MM.1S (cell line): ENCODE results near the gene SIRPG.

ENCODE experiments used
- DNase-seq: peaks from one replicate; pipeline ENCODE4 v3.0.0-alpha.2; 2015
- H2AFZ ChIP-seq: fragments of 300-600 bp; sonication (generic); 2 replicates; pipeline ENCODE4 v1.6.0; 2016; ENCODE audit warnings: antibody characterized with exemption, low read length
- H3F3A ChIP-seq: fragments of 300-600 bp; sonication (generic); 2 replicates; pipeline ENCODE4 v1.6.1; 2016; ENCODE audit warnings: mild to moderate bottlenecking, antibody characterized with exemption, low read length, moderate library complexity, mixed read lengths; ENCODE audit not compliant: insufficient read depth
- H3K27ac ChIP-seq: fragments of 300-600 bp; sonication (generic); 2 replicates; pipeline ENCODE4 v1.5.1; 2016; ENCODE audit warnings: mild to moderate bottlenecking, low read length
- H3K27me3 ChIP-seq: fragments of 300-600 bp; sonication (generic); replicated peaks from 2 replicates; pipeline ENCODE4 v1.6.0; 2016; ENCODE audit warnings: low read length; ENCODE audit not compliant: insufficient read depth
- H3K36me3 ChIP-seq: fragments of 300-600 bp; sonication (generic); replicated peaks from 2 replicates; pipeline ENCODE4 v1.6.1; 2016; ENCODE audit warnings: mild to moderate bottlenecking, low read length, mixed read lengths; ENCODE audit not compliant: insufficient read depth
- H3K4me1 ChIP-seq: fragments of 300-600 bp; sonication (generic); 2 replicates; pipeline ENCODE4 v1.6.1; 2016; ENCODE audit warnings: low read length, mixed read lengths
- H3K4me2 ChIP-seq: fragments of 300-600 bp; sonication (generic); 2 replicates; pipeline ENCODE4 v1.6.0; 2016; ENCODE audit warnings: low read depth, low read length
- H3K4me3 ChIP-seq: fragments of 300-600 bp; sonication (generic); 2 replicates; pipeline ENCODE4 v1.5.1; 2016; ENCODE audit warnings: low read length, mixed read lengths
- H3K79me2 ChIP-seq: fragments of 300-600 bp; sonication (generic); 2 replicates; pipeline ENCODE4 v1.6.1; 2016; ENCODE audit warnings: mixed run types, low read length, mixed read lengths
- H3K9ac ChIP-seq: fragments of 300-600 bp; sonication (generic); 2 replicates; pipeline ENCODE4 v1.6.1; 2016; ENCODE audit warnings: low read length, mixed read lengths
- H3K9me2 ChIP-seq: fragments of 300-600 bp; sonication (generic); replicated peaks from 2 replicates; pipeline ENCODE4 v1.6.1; 2016; ENCODE audit warnings: mild to moderate bottlenecking, low read length, mixed read lengths; ENCODE audit not compliant: insufficient read depth
- H3K9me3 ChIP-seq: fragments of 300-600 bp; sonication (generic); replicated peaks from 2 replicates; pipeline ENCODE4 v1.6.1; 2016; ENCODE audit warnings: mild to moderate bottlenecking, low read length, mixed read lengths; ENCODE audit not compliant: insufficient read depth
- H4K20me1 ChIP-seq: fragments of 300-600 bp; sonication (generic); 2 replicates; pipeline ENCODE4 v1.6.1; 2016; ENCODE audit warnings: mild to moderate bottlenecking, low read length, moderate library complexity, mixed read lengths; ENCODE audit not compliant: insufficient read depth
- CTCF ChIP-seq: fragments of 300-600 bp; sonication (generic); IDR thresholded peaks from 2 replicates; pipeline ENCODE4 v1.5.1; 2016; ENCODE audit warnings: antibody characterized with exemption, low read length, mixed read lengths
- EZH2 ChIP-seq: fragments of 300-600 bp; sonication (generic); optimal IDR thresholded peaks from 2 replicates; pipeline ENCODE3; 2017; ENCODE audit warnings: low read depth, mild to moderate bottlenecking, antibody characterized with exemption, low read length, mixed read lengths
- EZH2phosphoT487 ChIP-seq: fragments of 300-600 bp; sonication (generic); IDR thresholded peaks from 2 replicates; pipeline ENCODE4 v1.6.1; 2018; ENCODE audit warnings: antibody characterized with exemption, low read length

SIRPG gene

GRCh38 chr20:1637226-1637625 lies 20.4 kb downstream of the SIRPG start:
- Histone ChIP-seq H3K9me3 (no peaks in the 10 kb centered on the region), H3K36me3 (no peaks in the 10 kb centered on the region), H3K4me1 (no peaks in the 10 kb centered on the region), H3K9ac (no peak overlapping the region), H3K27me3 (no peaks in the 10 kb centered on the region), H3K4me3 (no peak overlapping the region), H3K79me2 (no peaks in the 10 kb centered on the region), H3K9me2 (no peaks in the 10 kb centered on the region), H3K27ac (no peak overlapping the region), H4K20me1 (no peaks in the 10 kb centered on the region), H3F3A (no peaks in the 10 kb centered on the region), H2AFZ (no peak overlapping the region), H3K4me2 (no peak overlapping the region)
- DNase-seq: no peak
- no peak for TF ChIP-seq EZH2
- no peak for TF ChIP-seq EZH2phosphoT487
- TF ChIP-seq CTCF: no peak

- Histone ChIP-seq H3K9me2 (no peaks in the 10 kb centered on the region), H3K4me1 (no peaks in the 10 kb centered on the region), H2AFZ (no peak overlapping the region), H3K36me3 (no peaks in the 10 kb centered on the region), H3K27ac (no peak overlapping the region), H3K9me3 (no peaks in the 10 kb centered on the region), H3F3A (no peaks in the 10 kb centered on the region), H3K4me2 (no peak overlapping the region), H3K27me3 (no peaks in the 10 kb centered on the region), H3K79me2 (no peaks in the 10 kb centered on the region), H3K4me3 (no peak overlapping the region), H4K20me1 (no peaks in the 10 kb centered on the region), H3K9ac (no peak overlapping the region)
- TF ChIP-seq EZH2phosphoT487 (no peak), CTCF (no peak)
- no peak for DNase-seq
These were observed 21.0 kb downstream of the SIRPG start for GRCh38 chr20:1636621-1637020.

- no peaks in the 10 kb centered on the region for H3K36me3 ChIP-seq
- no peak overlapping the region for H2AFZ ChIP-seq
- DNase-seq: no peak
- no peaks in the 10 kb centered on the region for H3K4me1 ChIP-seq
- TF ChIP-seq EZH2: no peak
- TF ChIP-seq EZH2phosphoT487: no peak
- no peak for TF ChIP-seq CTCF
- no peaks in the 10 kb centered on the region for H3K79me2 ChIP-seq
- H3K27me3 ChIP-seq: no peaks in the 10 kb centered on the region
- H4K20me1 ChIP-seq: no peaks in the 10 kb centered on the region
- H3K4me3 ChIP-seq: no peak overlapping the region
- H3F3A ChIP-seq: no peaks in the 10 kb centered on the region
- no peak overlapping the region for H3K4me2 ChIP-seq
- no peak overlapping the region for H3K9ac ChIP-seq
- no peaks in the 10 kb centered on the region for H3K9me3 ChIP-seq
- no peak overlapping the region for H3K27ac ChIP-seq
- H3K9me2 ChIP-seq: no peaks in the 10 kb centered on the region
These were observed 22.1 kb downstream of the SIRPG start for GRCh38 chr20:1635291-1635979.
